NCI-H146 treated with DMSO at 0.1 percent for 48 hours (cell line): Measurements from ENCODE around the gene TMEM178B.

ENCODE experiments used
- DNase-seq: peaks from one replicate; lab custom pipeline; 2025; ENCODE audit not compliant: unreplicated experiment; lab: John Stamatoyannopoulos, UW

The TMEM178B gene

DNA sequence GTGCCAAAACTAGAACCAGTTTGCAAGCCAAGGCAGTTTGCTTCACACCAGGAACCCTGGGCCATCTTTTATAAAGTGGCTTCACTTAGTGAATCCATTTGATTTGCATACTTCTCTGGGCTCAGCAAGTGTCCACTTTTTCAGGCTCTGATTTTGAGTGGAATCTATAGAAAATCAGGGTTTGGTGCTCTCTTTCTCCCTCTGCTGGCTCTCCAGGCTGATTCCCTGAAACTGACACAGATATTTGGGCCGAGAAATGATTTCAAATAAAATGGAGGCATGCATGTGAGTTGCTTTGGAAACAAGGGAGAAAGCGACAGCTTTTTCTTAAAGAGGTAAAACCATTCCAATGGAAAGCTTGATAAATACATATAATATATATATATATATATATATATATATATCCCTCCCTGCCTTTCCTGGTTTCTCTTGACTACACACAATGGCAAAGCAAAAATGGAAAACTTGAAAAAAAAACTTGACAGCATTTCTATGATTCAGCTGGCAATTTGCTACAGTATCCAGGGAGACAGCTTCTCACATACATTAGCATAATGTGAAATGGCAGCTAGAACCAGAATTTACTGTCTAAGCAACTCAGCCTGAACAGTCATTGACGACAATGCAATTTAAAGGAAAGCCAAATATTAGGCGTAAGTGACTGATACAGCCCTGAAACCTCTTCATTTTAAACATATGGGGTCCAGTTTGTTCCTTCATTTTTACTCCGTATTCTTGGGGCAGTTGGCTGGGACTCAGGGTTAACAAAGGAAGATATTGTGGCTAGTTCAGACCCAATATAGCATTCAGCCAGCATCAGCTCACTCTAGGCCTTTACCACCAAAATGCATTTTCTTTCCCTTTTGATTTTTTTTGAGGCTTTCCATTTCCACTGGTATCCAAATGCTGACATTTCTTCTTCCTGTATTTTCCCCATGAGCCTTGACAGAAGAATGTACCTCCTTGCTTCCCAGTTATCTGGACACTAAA lies 188.5 kb downstream of the TMEM178B start:
- no peak for DNase-seq

DNA sequence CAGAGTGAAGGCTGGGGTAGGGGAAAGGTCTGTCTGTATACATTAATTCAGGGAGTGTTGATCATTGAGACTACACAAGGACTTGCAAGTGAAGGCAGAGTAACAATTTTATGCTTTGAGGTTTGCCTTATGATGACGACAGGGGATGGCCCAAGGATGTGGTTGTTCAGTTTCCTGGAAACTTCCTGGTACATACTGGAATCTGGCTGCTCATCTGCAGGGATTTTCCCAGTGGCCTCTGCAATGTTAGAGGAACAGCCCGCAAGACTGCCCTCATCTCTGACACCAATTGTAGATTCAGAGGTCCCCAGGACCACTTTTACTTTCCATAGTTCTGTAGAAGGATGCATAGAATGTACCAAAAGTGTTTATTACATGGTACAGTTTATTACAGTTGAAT lies 189.6 kb downstream of the TMEM178B start:
- no peak for DNase-seq

GRCh38 chr7:141263983-141264382 lies 190.1 kb downstream of the TMEM178B start:
- DNase-seq: no peak

- DNase-seq: no peak
Observed at GRCh38 chr7:141264511-141264910, 190.6 kb downstream of the TMEM178B start.

GRCh38 chr7:141265668-141266067 lies 191.8 kb downstream of the TMEM178B start:
- DNase-seq: no peak

GRCh38 chr7:141268614-141269013 lies 194.8 kb downstream of the TMEM178B start:
- no peak for DNase-seq

DNA sequence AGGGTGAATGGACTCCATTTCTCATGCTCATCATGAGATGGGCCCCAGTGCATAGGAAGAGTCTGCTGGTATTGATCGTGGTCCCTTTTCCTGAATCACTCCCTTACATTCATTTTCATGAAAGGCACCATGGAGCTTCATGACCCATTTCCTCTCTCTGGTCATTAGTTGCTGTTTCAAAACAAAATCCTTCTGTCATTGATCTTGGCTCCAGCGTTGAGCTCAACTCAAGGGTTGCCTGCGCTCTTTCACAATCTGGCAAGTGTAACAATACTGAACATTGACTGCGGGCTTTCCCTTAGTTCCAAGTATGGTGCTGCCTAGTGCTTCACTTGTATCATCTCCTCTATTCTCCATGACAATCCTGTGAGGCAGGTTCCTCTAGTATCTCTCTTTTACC lies 197.6 kb downstream of the TMEM178B start:
- DNase-seq: no peak

- DNase-seq: no peak
Observed at GRCh38 chr7:141272417-141272816, 198.6 kb downstream of the TMEM178B start.

- DNase-seq: no peak
Observed at GRCh38 chr7:141275350-141275749, 201.5 kb downstream of the TMEM178B start.

DNA sequence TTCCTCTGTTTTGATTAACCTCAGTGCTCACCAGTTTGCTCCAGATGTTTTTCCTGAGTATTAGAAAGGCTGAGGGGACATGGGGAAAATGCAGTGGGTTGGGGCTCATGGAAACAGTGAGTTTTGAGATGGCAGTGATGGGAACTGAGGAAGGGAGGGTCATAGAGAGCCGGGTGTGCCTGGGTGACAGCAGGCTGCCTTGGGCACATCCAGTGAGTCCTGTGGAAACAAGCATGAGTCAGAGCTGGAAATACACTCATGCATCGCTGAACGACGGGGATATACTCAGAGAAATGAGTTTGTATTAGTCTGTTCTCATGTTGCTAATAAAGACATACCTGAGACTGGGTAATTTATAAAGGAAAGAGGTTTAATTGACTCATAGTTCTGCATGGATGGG lies 202.2 kb downstream of the TMEM178B start:
- DNase-seq: no peak

- DNase-seq: peak; percentile 39
Observed at GRCh38 chr7:141280100-141280499, 206.2 kb downstream of the TMEM178B start.

- no peak for DNase-seq
Observed at GRCh38 chr7:141281311-141281710, 207.4 kb downstream of the TMEM178B start.

GRCh38 chr7:141286522-141286921 lies 212.7 kb downstream of the TMEM178B start:
- no peak for DNase-seq

GRCh38 chr7:141287936-141288335 lies 214.1 kb downstream of the TMEM178B start:
- DNase-seq: no peak

DNA sequence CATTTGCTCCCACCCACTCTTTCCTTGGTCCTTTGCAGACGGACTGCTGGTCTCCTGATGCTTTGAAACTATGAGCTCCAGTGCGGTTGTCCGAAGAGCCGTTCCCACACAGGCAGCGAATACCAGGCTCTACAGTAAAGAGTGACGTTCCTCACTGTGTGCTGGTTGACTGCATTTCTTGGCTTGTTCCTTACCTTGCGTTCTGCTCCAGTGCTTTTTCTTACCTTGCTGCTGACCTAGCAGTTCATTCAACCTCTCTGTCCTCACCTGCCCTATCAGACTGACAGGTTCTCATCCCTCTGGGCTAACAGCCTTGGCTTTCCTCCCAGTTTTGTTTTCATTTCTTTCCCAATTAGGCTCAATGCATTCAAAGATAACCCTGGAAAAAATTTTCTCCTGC lies 214.8 kb downstream of the TMEM178B start:
- DNase-seq: no peak

GRCh38 chr7:141290365-141290764 lies 216.5 kb downstream of the TMEM178B start:
- DNase-seq: no peak

DNA sequence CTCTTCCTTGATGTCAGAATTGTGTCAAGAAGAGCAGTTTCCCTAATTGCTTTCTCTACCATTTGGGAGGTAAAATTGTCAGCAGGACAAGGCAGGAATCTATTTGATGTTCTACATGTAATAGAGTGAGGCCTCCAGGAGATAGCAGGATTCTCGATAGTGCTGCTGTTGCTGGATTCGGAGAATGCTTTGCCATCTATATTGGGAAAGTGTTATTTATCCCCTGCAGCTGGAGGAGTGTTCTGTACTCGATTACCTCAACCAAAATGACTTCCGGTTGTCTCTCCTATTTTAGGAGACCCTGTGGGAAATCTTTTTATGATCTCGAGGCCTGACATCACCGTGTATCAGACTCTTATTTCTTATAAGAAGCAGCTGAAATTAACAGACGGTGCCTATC lies 217.1 kb downstream of the TMEM178B start:
- no peak for DNase-seq

GRCh38 chr7:141291541-141291940 lies 217.7 kb downstream of the TMEM178B start:
- DNase-seq: no peak

DNA sequence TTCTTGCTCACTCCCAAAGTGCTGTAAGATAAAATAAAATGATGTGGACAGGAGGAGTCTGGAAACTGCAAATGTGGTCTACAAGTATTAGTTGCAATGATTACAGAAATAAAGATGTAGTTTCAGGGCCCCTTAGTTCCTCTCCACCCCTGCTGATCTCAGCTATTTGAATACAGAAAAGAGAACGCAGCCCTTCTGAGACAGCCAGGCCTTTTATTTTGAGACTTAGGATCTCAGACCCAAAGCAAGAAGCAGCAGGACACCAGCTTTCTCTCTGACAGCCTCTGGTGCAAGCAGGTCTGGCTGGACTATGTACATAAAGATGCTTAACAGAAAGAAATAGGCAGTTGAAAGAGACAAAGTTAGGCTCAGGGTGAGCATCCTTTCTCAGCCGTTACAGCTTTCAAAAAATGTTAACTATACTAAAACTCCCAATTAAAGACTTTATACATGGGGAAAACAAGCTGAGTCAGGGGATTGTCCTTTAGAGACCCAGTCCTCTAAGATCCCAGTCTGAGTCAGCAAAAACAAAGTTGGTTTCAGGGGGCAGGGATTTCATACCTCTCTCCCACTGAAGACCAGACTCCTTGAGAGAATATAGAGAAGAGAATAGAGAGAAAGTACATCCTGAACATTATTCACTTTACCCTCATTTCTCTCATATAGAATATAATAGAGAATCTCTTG lies 220.4 kb downstream of the TMEM178B start:
- DNase-seq: no peak

GRCh38 chr7:141295367-141295895 lies 221.6 kb downstream of the TMEM178B start:
- peak; percentile 36 for DNase-seq

GRCh38 chr7:141300816-141301215 lies 227.0 kb downstream of the TMEM178B start:
- no peak for DNase-seq

- DNase-seq: no peak
Observed at GRCh38 chr7:141301544-141301943, 227.7 kb downstream of the TMEM178B start.
